HFF-Myc (cell line): ENCODE results near the gene KCNK15.

Experiments
- DNase-seq: peaks from one replicate; pipeline ENCODE4 v3.0.0-alpha.2; 2011; ENCODE audit warnings: low read depth; ENCODE audit errors: extremely low read depth
- H3K4me3 ChIP-seq: replicated peaks from 2 replicates; pipeline ENCODE4 v1.5.1; 2011; ENCODE audit warnings: low read depth, mild to moderate bottlenecking, control low read depth, low read length
- TF ChIP-seq, protein P1 (sequence below): IDR thresholded peaks from 2 replicates; pipeline ENCODE4 v1.5.1; 2012; ENCODE audit warnings: mild to moderate bottlenecking, low read depth, low read length, control low read depth; ENCODE audit errors: missing control alignments

The KCNK15 gene

DNA sequence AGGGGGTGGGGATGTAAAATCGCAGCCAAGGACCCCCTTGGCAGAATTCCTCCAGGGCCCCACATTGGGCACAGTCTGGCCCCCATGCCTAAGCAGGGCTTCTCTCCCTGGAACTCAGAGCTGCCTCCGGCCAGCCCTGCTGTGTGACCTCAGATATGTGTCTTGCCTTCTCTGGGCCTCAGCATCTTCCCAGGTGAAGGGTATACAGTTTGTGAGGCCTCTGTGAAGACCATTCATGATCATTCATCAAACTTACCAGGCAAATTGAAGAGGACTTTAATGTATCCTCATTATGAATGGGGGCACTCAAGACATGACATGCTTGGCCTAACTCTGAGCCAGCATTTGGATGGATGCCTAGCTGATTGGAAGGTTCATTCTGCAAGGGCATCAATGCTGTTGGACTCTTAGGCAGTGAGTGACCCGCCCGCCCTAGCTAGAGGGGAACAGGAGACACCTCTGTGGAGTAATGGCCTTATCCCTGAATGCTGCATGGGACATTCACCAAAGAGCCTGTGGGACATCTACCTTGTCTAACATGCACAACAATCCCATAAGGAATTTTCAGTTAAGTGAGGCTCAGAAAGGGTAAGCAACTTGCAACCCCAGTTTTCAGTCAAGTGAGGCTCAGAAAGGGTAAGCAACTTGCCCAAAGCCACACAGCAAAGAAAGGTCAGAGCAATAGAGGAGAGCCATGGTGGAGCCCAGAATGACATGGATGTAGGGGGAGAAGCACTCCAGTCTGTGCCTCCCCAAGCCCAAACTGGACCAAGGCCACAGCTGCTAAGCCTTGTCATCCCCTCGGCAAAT lies 30.0 kb upstream of the KCNK15 start:
- DNase-seq, result no peak
- TF ChIP-seq, protein P1, sequence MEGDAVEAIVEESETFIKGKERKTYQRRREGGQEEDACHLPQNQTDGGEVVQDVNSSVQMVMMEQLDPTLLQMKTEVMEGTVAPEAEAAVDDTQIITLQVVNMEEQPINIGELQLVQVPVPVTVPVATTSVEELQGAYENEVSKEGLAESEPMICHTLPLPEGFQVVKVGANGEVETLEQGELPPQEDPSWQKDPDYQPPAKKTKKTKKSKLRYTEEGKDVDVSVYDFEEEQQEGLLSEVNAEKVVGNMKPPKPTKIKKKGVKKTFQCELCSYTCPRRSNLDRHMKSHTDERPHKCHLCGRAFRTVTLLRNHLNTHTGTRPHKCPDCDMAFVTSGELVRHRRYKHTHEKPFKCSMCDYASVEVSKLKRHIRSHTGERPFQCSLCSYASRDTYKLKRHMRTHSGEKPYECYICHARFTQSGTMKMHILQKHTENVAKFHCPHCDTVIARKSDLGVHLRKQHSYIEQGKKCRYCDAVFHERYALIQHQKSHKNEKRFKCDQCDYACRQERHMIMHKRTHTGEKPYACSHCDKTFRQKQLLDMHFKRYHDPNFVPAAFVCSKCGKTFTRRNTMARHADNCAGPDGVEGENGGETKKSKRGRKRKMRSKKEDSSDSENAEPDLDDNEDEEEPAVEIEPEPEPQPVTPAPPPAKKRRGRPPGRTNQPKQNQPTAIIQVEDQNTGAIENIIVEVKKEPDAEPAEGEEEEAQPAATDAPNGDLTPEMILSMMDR, result no peak
- H3K4me3 ChIP-seq, result no peak overlapping the region

DNA sequence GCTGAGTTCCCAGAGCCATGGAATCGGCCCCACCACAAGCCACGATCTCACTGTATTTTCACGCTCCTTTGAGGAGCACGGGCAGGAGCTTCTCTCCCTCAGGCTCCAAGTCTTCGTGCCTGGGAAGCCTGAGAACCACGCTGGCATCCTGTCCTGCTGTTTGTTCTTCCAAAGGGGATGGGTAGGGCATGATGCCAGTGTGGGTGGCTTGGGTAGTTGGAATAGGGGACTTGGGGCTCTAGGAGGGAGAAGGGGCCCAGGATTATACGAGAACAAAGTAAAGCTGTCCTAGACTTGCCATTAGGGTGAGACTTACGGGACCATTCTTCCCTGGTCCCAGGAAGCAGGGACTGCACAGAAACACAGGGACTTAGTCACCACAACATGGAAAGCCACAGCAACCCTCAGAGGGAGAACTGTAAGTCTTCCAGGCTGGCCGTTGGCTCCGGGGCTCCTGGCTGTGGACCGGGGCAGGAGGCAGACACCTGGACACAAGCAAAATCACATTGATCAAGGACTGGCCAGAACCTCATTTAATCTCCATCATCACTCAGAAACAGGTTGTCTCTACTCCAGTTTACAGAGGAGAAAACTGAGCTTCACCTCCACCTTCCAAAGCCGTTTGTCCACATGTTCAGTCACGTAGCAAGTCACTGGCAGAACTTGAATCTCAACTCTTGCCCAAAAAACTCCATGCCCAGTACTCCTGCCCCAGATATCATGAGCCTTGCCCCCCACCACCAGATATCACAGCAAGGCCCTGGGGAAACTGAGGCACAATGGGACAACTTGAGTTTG lies 29.2 kb upstream of the KCNK15 start:
- DNase-seq, result no peak
- TF ChIP-seq, protein P1, result no peak
- H3K4me3 ChIP-seq, result no peak overlapping the region

DNA sequence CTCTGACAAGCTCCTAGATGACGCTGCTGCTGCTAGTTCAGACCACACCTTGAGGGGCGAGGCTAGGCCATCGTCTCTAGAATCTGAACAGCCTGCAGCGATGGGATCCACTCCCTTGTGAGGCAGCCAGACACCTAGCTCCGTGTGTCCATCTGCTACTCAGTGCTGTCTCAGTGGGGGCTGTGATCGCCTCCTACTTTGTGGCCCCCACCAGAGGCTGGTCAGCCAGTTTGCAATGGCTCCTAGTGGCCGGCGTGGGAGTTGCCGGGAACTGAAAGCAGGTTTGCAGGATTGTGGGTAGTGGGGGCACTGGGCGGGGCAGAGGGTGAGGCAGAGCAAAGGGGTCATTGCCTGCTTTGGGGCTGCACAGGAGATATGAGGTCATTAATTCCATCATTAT lies 27.7 kb upstream of the KCNK15 start:
- no peak for DNase-seq
- H3K4me3 ChIP-seq, result no peak overlapping the region
- TF ChIP-seq, protein P1, result peak; percentile 25

DNA sequence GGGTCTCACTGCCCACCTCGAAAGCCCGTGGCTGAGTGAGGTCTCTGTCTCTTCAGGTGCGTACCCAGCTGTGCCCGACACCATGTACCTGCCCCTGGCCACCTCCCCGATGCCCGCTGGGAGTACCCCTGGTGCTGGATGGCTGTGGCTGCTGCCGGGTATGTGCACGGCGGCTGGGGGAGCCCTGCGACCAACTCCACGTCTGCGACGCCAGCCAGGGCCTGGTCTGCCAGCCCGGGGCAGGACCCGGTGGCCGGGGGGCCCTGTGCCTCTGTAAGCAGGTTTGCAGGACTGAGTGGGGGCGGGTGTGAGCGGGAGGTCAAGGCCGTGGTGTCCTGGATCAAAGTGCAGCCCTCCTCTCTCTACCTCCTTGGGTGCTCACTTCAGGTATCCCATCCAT lies 25.8 kb upstream of the KCNK15 start:
- TF ChIP-seq, protein P1, result no peak
- no peak overlapping the region for H3K4me3 ChIP-seq
- no peak for DNase-seq

DNA sequence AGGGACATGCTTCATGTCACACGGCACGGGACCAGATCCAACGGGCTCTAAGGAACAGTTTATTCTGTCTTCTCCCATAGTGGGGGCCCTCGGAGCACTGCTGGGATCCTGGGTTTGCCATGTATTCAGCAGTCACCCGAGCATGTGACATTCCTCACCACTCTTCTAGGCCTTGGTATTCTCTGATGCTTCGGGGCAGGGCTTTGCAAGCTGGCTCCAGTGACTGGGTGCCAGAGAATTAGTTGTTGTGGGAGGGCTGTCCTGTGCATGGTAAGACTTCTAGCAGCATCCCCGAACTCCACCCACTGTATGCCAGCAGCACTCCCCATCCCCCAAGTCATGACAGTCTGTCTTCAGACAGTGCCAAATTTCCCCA lies 25.1 kb upstream of the KCNK15 start:
- no peak for DNase-seq
- TF ChIP-seq, protein P1, result no peak

DNA sequence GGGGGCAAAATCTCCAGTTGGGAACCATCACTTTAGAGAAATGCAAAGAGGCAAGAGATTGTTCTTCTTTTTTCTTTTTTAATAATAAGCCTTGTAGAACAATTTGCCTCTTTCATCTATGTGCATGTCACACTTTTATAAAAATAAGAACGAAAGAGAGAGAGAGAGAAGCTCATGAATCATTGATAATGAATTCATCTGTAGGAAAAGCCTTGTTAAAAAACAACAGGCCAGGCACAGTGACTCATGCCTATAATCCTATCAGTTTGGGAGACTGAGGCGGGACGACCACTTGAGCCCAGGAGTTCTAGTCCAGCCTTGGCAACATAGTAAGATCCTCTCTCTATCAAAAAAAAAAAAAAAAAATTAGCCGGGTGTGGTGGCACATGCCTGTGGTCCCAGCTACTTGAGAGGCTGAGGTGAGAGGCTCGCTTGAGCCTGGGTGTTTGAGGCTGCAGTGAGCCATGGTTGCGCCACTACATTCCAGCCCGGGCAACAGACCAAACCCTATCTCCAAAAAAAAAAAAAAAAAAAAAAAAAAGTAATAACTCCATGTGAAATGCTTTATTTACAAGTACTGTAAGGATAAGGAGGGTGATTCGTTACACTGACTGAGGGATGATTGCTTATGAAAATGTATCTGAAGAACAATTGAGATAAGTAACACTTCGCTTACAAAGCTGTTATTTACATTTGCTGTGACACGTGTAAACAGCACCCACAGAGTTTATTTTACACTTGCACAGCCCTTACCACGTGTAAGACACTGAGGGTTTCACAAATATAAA lies 24.5 kb upstream of the KCNK15 start:
- TF ChIP-seq, protein P1, result no peak
- no peak for DNase-seq
- no peak overlapping the region for H3K4me3 ChIP-seq

More for the DNA sequence above, 25.1 kb upstream of the KCNK15 start:
- no peak overlapping the region for H3K4me3 ChIP-seq
